A673 (cell line): ENCODE measurements around the gene ATRNL1.

ENCODE experiments used
- CTCF ChIP-seq: fragments of 300-800, 200-600 bp; sonication (generic); conservative IDR thresholded peaks from 2 replicates; pipeline ENCODE4 v1.5.1; 2017; ENCODE audit warnings: low read depth, mild to moderate bottlenecking, antibody characterized with exemption, low read length, moderate library complexity, mixed read lengths
- EZH2 ChIP-seq: fragments of 200-600 bp; sonication (generic); IDR thresholded peaks from 2 replicates; pipeline ENCODE4 v1.6.1; 2017; ENCODE audit warnings: borderline replicate concordance, low read depth, mild to moderate bottlenecking, mixed read lengths, antibody characterized with exemption, low read length; ENCODE audit not compliant: poor library complexity, severe bottlenecking

- TF ChIP-seq EZH2 = no peak
- no peak for TF ChIP-seq CTCF
Measured at GRCh38 chr10:115856580-115856979, 763.4 kb downstream of the ATRNL1 start.
